Neural cell (in vitro differentiated cells): ENCODE data around the gene ZFX. TPM values are rescaled to one million over a fixed set of nuclear protein-coding genes. Genes with fewer than 3 reads are reported as not detected.

Experiments
- H2AFZ ChIP-seq: fragments of 200-600, 300-800 bp; sonication (generic), shearing (Covaris generic); 2 replicates; pipeline ENCODE4 v1.6.0; 2014; ENCODE audit warnings: low read depth, mild to moderate bottlenecking, antibody characterized with exemption, low read length, moderate library complexity
- H3F3A ChIP-seq: fragments of 200-600 bp; shearing (Covaris generic); 2 replicates; pipeline ENCODE4 v1.6.1; 2016; ENCODE audit warnings: mild to moderate bottlenecking, moderate library complexity, mixed read lengths, antibody characterized with exemption, low read length; ENCODE audit not compliant: insufficient read depth, poor library complexity, severe bottlenecking
- H3K27ac ChIP-seq: fragments of 200-600, 300-800 bp; sonication (generic), shearing (Covaris generic); 2 replicates; pipeline ENCODE4 v1.5.1; 2014; ENCODE audit warnings: mild to moderate bottlenecking, low read length, moderate library complexity
- H3K27me3 ChIP-seq: fragments of 300-800, 200-600 bp; sonication (generic), shearing (Covaris generic); 2 replicates; pipeline ENCODE4 v1.6.0; 2014; ENCODE audit warnings: mild to moderate bottlenecking, low read depth, low read length, moderate library complexity; ENCODE audit not compliant: insufficient read depth
- H3K36me3 ChIP-seq: fragments of 300-800, 200-600 bp; sonication (generic), shearing (Covaris generic); 2 replicates; pipeline ENCODE4 v1.5.1; 2014; ENCODE audit warnings: mild to moderate bottlenecking, antibody characterized with exemption, low read length, moderate library complexity; ENCODE audit not compliant: insufficient read depth
- H3K4me2 ChIP-seq: fragments of 300-800, 200-600 bp; sonication (generic), shearing (Covaris generic); 2 replicates; pipeline ENCODE4 v1.6.0; 2014; ENCODE audit warnings: mild to moderate bottlenecking, low read length
- H3K4me3 ChIP-seq: fragments of 300-800, 200-600 bp; sonication (generic), shearing (Covaris generic); 2 replicates; pipeline ENCODE4 v1.5.1; 2014; ENCODE audit warnings: mild to moderate bottlenecking, low read length, moderate library complexity
- H3K79me2 ChIP-seq: fragments of 200-600 bp; shearing (Covaris generic); replicated peaks from 2 replicates; pipeline ENCODE4 v1.6.0; 2014; ENCODE audit warnings: mild to moderate bottlenecking, low read length, moderate library complexity; ENCODE audit not compliant: insufficient read depth
- H3K9ac ChIP-seq: fragments of 300-800, 200-600 bp; sonication (generic), shearing (Covaris generic); 2 replicates; pipeline ENCODE4 v1.6.1; 2016; ENCODE audit warnings: mild to moderate bottlenecking, low read length, mixed read lengths
- H3K9me2 ChIP-seq: fragments of 200-600 bp; shearing (Covaris generic); 2 replicates; pipeline ENCODE4 v1.6.1; 2016; ENCODE audit warnings: mild to moderate bottlenecking, low read length, mixed read lengths; ENCODE audit not compliant: insufficient read depth
- H3K9me3 ChIP-seq: fragments of 200-600, 300-800 bp; sonication (generic), shearing (Covaris generic); 2 replicates; pipeline ENCODE4 v1.6.1; 2016; ENCODE audit warnings: mild to moderate bottlenecking, mixed run types, low read length, moderate library complexity, mixed read lengths
- H4K20me1 ChIP-seq: fragments of 200-600 bp; shearing (Covaris generic); 2 replicates; pipeline ENCODE4 v1.6.1; 2016; ENCODE audit warnings: mild to moderate bottlenecking, mixed run types; ENCODE audit not compliant: insufficient read depth
- EP300 ChIP-seq: fragments of 450-650 bp; conservative IDR thresholded peaks from 2 replicates; pipeline ENCODE4 v1.6.1; 2014; ENCODE audit warnings: antibody characterized with exemption, mild to moderate bottlenecking, moderate library complexity; ENCODE audit not compliant: poor library complexity, severe bottlenecking
- EZH2 ChIP-seq: fragments of 200-600, 300-800 bp; shearing (Covaris generic), sonication (generic); IDR thresholded peaks from 2 replicates; pipeline ENCODE4 v1.6.1; 2014; ENCODE audit warnings: antibody characterized with exemption, low read length, borderline replicate concordance, mild to moderate bottlenecking; ENCODE audit not compliant: insufficient read depth, poor library complexity, severe bottlenecking
- MXI1 ChIP-seq: fragments of 450-650 bp; conservative IDR thresholded peaks from 2 replicates; pipeline ENCODE4 v1.6.1; 2014; ENCODE audit warnings: antibody characterized with exemption, mild to moderate bottlenecking; ENCODE audit not compliant: poor library complexity, severe bottlenecking
- POLR2AphosphoS5 ChIP-seq: IDR thresholded peaks from 2 replicates; pipeline ENCODE4 v1.6.1; 2012
- RAD21 ChIP-seq: fragments of 450-650 bp; conservative IDR thresholded peaks from 2 replicates; pipeline ENCODE4 v1.6.1; 2014; ENCODE audit warnings: antibody characterized with exemption, mild to moderate bottlenecking, moderate library complexity
- SMC3 ChIP-seq: fragments of 450-650 bp; conservative IDR thresholded peaks from 2 replicates; pipeline ENCODE4 v1.6.1; 2014; ENCODE audit warnings: antibody characterized with exemption, mild to moderate bottlenecking, moderate library complexity; ENCODE audit not compliant: poor library complexity
- TAF1 ChIP-seq: IDR thresholded peaks from 2 replicates; pipeline ENCODE4 v1.6.1; 2012; ENCODE audit warnings: low read depth
- polyA plus RNA-seq: library from polyadenylated mRNA; depleted of rRNA; stranded (reverse); fragments of >200 nt; gene quantifications from 2 replicates; pipeline ENCODE4 v1.2.3, GENCODE V29; 2014
- TF ChIP-seq, protein P1 (sequence below): IDR thresholded peaks from 2 replicates; pipeline ENCODE4 v1.6.1; 2012; ENCODE audit warnings: borderline replicate concordance
- TF ChIP-seq, protein P2 (sequence below): fragments of 450-650 bp; IDR thresholded peaks from 2 replicates; pipeline ENCODE4 v1.5.1; 2014; ENCODE audit warnings: antibody characterized with exemption, mild to moderate bottlenecking, moderate library complexity; ENCODE audit not compliant: poor library complexity, severe bottlenecking

ZFX gene
- polyA plus RNA-seq, 1 donor from 2014 or later, result 12.5 TPM

DNA sequence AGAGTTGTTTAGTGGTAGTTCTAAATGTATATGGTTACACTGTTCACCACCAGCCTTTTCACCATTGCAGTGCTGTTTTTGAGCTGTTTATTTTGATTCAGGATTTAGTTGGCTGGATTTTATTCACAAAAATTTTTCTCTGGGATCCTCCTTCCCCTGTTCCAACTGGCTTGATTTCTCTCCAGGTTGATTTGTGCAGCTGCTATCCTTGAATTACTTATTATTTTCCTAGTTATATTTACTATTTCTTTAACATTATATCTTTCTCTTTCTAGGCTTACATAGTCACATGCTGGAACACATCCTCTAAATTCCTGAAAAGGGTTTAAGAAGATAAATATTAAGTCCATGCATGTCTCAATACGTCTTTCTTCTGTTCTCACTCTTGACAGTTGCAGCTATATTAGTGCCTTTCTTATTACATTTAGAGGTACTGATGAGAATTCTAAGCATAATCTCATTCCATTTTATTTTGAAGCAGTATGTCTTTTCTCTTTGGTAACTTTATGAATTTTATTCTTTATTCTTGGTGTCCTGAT, 82.2 kb downstream of the ZFX start:
- Histone ChIP-seq H4K20me1 (no peaks in the 10 kb centered on the region), H3K9ac (no peak overlapping the region), H3K27ac (no peak overlapping the region), H3K27me3 (no peaks in the 10 kb centered on the region), H3K9me2 (no peaks in the 10 kb centered on the region), H3F3A (no peaks in the 10 kb centered on the region), H3K79me2 (no peaks in the 10 kb centered on the region), H3K36me3 (no peaks in the 10 kb centered on the region), H3K9me3 (no peaks in the 10 kb centered on the region), H3K4me2 (no peak overlapping the region), H2AFZ (no peak overlapping the region), H3K4me3 (no peak overlapping the region)
- TF ChIP-seq RAD21 (no peak), EP300 (no peak), MXI1 (no peak), EZH2 (no peak), POLR2AphosphoS5 (no peak), SMC3 (no peak), TAF1 (no peak)
- TF ChIP-seq, protein P1, sequence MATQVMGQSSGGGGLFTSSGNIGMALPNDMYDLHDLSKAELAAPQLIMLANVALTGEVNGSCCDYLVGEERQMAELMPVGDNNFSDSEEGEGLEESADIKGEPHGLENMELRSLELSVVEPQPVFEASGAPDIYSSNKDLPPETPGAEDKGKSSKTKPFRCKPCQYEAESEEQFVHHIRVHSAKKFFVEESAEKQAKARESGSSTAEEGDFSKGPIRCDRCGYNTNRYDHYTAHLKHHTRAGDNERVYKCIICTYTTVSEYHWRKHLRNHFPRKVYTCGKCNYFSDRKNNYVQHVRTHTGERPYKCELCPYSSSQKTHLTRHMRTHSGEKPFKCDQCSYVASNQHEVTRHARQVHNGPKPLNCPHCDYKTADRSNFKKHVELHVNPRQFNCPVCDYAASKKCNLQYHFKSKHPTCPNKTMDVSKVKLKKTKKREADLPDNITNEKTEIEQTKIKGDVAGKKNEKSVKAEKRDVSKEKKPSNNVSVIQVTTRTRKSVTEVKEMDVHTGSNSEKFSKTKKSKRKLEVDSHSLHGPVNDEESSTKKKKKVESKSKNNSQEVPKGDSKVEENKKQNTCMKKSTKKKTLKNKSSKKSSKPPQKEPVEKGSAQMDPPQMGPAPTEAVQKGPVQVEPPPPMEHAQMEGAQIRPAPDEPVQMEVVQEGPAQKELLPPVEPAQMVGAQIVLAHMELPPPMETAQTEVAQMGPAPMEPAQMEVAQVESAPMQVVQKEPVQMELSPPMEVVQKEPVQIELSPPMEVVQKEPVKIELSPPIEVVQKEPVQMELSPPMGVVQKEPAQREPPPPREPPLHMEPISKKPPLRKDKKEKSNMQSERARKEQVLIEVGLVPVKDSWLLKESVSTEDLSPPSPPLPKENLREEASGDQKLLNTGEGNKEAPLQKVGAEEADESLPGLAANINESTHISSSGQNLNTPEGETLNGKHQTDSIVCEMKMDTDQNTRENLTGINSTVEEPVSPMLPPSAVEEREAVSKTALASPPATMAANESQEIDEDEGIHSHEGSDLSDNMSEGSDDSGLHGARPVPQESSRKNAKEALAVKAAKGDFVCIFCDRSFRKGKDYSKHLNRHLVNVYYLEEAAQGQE, result no peak
- TF ChIP-seq, protein P2, sequence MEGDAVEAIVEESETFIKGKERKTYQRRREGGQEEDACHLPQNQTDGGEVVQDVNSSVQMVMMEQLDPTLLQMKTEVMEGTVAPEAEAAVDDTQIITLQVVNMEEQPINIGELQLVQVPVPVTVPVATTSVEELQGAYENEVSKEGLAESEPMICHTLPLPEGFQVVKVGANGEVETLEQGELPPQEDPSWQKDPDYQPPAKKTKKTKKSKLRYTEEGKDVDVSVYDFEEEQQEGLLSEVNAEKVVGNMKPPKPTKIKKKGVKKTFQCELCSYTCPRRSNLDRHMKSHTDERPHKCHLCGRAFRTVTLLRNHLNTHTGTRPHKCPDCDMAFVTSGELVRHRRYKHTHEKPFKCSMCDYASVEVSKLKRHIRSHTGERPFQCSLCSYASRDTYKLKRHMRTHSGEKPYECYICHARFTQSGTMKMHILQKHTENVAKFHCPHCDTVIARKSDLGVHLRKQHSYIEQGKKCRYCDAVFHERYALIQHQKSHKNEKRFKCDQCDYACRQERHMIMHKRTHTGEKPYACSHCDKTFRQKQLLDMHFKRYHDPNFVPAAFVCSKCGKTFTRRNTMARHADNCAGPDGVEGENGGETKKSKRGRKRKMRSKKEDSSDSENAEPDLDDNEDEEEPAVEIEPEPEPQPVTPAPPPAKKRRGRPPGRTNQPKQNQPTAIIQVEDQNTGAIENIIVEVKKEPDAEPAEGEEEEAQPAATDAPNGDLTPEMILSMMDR, result no peak

DNA sequence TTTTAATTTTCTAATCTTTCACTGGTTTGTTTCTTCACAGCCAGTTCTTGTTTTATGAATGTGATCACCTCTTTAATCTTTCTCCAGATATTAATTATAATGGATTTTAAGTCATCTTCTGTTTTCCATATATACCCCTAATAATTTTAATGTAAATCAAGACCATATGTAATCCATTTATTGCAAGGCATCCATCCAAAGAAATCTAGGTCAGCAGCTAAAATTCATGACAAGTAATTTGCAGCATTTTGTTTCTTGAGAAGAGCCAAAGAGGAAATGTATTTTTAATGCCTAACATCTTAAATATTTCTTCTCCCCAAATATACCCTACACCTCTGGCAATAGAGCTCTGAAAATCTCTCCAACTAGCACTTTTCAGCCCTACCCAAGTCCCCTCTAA, 83.3 kb downstream of the ZFX start:
- Histone ChIP-seq H3K27me3 (no peaks in the 10 kb centered on the region), H3K9me2 (no peaks in the 10 kb centered on the region), H2AFZ (no peak overlapping the region), H3K79me2 (no peaks in the 10 kb centered on the region), H3F3A (no peaks in the 10 kb centered on the region), H3K36me3 (no peaks in the 10 kb centered on the region), H3K4me2 (no peak overlapping the region), H3K9me3 (no peaks in the 10 kb centered on the region), H4K20me1 (no peaks in the 10 kb centered on the region), H3K9ac (no peak overlapping the region), H3K27ac (no peak overlapping the region), H3K4me3 (no peak overlapping the region)
- TF ChIP-seq, protein P2, result no peak
- TF ChIP-seq RAD21 (no peak), POLR2AphosphoS5 (no peak), EP300 (no peak), SMC3 (no peak), EZH2 (no peak), TAF1 (no peak), MXI1 (no peak)
- TF ChIP-seq, protein P1, result no peak
